Activated effector memory CD4-positive, alpha-beta T cell treated with anti-CD3 and anti-CD28 coated beads, Interleukin-2, amount 50 U/mL, for 16 hours (primary cell): ENCODE measurements around the gene FBXO45.
"Not testable (repeated sequence)": the region's sequence is repeated elsewhere in the genome, so short reads cannot be mapped to it uniquely, and the experiment has no call there.

ENCODE experiments used
- DNase-seq: peaks from one replicate; pipeline ENCODE4 v3.0.0-alpha.2; 2020

The FBXO45 gene

DNA sequence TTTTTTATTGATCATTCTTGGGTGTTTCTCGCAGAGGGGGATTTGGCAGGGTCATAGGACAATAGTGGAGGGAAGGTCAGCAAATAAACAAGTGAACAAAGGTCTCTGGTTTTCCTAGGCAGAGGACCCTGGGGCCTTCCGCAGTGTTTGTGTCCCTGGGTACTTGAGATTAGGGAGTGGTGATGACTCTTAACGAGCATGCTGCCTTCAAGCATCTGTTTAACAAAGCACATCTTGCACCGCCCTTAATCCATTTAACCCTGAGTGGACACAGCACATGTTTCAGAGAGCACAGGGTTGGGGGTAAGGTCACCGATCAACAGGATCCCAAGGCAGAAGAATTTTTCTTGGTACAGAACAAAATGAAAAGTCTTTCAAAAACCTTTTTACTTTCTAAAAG is 51.2 kb downstream of the FBXO45 start:
- DNase-seq = not testable (repeated sequence)

DNA sequence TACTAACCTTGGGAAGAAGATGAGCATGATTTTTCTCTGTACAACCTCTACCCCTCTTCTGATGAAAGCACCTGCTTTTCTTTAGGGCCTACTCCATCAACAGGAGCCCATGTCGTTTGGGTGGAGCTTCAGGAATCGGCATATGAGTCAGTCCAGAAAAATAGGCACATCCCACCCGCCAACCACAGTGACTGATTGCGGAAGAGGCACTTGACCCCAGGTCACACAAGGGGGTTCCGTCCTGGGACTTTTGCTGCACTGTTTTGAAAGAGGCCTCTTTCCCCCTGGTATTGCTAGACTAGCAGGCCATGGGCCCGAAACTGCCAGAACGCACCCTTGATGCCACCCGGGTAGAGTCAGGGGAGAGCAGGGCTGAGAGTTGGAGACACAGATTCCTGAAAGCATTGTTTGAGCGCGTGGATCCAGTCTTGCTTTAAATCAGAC is 51.7 kb downstream of the FBXO45 start:
- DNase-seq = peak; percentile 67

DNA sequence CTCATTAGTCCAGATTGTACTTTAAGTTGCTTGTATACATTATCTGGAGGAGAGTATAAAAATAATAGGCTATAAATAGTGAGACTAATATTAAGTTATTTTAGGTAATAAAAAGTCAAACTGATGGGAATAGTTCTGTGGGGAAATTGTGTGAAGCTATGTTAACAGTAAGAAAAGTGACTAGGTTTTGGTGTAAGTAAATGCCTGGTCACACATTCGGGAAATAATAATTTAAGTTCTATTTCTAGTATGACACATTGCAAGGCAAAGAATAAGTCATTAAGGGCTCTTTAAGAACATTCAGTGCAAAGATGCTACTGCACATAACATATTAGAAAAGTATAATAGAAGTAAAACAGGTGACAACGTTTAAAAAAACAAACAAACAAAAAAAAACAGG is 52.2 kb downstream of the FBXO45 start:
- DNase-seq = no peak

DNA sequence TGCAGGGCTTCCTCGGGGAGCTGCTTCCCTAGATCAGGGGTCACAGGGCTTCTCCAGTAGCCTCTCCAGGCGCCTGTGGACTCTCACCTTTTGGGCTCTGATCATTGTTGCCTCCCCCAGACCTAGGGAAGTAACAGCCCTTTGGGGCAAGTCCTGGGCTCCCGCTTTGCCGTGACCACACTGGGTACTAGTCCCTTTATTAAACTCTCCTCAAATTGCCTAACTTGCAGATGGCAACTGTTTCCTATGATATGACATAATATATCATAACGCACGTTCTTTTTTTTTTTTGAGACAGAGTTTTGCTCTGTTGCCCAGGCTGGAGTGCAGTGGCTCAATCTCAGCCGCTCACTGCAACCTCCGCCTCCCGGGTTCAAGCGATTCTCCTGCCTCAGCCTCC is 53.2 kb downstream of the FBXO45 start:
- DNase-seq = no peak

DNA sequence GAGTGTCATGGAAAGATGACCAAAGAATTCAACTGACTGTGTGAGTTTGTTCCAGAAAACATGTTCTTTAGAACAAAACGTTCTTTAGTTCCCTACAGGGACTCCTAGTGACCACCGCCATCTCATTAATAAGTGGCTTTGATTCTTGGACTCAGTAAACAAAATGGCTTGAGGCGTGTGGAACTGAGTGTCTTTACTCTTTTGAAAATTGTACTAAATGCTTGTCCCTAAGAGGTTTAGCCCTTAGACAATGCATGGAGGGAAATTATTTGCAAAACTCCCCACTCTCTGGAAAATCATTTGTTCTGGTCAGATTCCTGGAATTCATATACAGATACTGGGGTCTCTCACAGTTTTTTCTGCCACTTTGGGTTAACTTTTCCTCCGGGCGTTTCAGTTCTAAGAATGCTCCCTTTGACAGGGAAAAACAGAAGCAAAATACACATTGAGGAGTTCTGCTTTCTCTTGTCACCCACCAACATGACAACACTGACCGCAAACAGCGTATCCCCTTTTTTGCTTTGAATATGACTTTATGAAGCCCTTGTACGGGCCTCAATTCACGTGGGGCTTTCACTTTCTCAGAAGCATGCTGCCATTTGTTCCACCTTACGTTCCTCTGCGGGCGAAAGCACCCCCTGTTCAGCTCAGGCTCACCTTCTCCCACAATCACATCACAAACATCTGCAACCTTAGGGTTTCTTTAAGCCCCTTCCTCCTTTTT is 55.8 kb downstream of the FBXO45 start:
- DNase-seq = no peak

DNA sequence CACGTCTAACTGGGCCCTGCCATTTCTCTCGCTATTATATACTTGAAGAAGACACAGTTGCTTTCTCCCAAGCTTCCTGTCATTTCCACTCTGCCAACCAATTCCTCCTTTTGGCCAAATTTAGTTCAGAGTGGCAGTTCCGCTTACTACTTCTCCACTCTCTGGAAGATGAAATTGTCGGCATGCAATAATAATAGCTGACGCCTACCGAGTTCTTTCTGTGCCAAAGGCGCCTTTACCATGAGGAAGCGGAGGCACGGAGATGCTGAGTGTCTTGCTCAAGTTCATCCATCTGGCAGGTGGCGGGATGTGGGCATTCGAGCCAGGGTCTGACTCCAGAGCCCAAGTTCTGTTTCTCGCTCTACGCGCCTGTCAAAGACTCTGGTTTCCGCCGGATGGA is 56.4 kb downstream of the FBXO45 start:
- no peak for DNase-seq

DNA sequence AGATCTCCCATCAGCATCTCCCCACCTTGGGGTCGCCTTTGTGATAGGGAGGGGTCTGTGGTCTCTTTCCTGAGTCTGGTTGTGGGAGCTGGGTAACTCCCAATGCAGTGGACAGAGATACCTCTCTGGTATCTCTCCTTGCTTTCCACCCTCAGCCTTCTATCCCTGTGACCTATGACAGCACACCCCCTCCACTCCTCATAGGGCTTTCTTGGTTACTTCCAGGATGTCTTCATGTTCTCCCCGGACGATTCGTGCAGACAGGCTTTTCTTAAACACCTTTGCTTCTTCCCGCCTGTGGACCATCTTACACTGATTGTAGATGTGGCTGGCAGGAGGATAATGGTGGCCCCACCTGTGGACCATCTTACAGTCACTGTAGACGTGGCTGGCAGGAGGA is 56.9 kb downstream of the FBXO45 start:
- DNase-seq = no peak

DNA sequence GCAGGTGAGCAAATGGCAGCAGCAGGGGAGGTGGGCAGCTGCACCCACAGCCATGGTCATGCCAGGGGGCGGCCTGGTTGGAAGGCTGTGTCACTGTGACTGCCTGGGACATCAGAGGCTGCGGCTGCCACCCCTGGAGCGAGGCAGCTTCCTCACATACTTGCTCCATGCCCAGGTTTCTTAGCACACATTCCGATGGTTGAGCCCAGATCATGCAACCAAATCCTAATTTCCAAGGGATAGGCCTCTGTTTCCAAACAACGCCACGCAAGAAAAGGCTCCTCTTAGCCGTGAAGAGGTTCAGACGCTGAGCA is 59.4 kb downstream of the FBXO45 start:
- DNase-seq = no peak

DNA sequence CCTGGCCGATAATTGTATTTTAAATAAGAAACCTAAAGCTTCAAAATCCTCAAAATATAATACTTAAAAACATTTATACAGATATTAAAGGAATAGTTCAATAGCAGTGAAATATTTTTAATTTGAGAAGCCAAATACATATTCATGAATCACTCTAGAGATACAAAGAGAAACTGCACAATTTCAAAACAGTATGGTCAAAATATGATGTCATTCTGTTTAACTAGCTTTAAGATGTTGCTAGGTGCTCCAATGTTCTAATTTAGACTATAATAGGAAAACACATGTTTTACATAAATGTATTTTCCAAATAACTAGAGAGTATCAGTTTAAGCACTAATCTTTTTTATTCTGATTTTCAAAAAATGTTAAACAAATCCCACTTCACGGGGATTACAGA is 60.8 kb downstream of the FBXO45 start:
- no peak for DNase-seq

DNA sequence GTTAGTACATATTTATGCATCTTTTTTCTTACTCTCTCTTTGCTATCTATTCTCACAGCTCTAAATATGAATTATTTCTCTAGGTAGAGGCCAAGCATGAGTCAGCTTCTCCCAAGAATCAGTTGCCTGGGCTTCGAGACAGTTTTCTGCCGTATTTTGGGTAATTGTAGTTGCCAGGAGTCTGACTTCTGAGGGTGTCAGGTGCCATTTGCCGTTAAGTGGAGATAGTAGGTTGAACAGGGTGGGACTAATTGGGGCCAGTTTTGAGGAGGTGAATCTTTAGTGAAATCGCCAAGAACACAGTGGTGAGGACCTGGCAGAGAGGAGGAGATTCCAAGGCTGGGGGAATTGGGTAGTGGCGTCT is 63.2 kb downstream of the FBXO45 start:
- DNase-seq = no peak

DNA sequence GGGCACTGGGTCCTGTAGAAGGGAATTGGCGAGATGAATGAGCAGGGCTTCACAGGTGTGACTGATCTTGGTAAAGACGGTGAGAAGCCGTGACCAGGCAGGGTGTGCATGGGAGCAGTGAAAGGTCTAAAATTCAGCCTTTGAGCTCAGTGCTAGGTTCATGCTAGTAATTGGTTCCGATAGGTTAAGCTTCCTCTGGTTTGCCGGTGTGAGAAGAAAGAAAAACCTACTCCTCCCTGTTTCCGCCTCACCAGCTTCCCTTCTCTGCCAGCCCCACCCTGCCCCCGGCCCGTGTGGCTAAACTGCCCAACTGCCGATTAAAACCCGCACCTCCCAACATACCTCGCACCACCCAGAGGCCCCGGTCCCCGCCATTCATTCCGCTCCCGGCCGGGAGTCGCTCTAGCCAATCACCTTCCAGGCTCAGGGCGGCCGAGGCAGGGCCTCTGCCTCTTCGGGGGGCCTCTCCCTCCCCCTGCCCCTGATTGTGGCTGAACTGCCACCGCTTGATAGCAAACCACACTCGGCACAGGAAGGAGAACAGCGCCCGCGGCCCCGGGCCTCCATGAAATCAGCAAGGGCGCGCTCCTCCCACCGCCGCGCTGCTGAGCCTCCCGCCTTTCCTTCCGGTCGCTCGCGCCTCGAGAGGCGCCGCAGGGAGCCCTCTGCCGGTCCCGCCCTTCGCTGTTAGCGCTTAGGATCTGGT is 63.7 kb downstream of the FBXO45 start:
- peak; percentile 94 for DNase-seq

DNA sequence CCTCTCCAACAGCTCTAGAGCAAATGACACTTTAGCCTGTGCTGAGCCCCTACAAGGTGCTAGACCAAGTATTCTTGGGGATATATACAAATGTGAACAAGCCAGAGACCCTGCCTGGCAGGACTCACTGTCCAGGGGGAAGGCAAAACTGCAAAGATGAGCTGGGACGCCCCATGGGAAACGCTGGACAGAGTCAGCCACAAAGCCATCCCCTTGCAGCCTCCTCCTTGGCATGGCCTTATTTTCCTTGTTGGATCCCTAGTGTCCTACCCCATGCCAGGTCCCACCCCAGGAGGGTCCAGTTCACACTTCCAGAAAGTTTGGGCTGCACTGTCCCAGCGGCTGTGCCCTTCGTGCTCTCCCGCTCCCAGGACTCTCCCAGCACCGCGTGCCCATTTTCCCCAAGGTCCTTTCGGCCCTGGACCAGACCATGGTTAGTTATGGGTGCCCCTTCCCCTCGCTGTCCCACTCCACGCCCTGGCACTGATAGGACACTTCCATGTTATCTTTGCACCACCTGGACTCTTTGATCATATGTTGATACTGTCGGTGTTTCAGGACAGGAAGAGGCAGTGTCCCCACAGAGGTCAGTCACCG is 65.2 kb downstream of the FBXO45 start:
- DNase-seq = no peak

DNA sequence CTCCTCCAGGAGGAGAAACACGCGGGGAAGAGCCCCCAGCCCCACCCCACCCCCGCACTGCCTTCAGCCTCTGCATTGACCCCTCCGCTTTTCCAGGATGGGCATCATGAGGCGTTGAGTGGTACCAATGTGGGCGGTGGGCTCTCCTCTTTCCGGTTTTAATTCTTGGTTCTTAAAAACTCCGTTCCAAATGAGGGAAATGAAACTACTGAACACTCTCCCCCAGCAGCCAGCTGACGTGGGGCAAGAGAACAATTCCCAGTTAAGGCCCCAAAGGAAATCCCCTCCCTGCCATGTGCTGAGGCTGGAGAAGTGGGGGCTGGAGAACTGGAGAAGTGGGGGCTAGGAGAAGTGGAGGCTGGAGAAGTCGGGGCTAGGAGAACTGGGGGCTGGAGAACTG is 65.8 kb downstream of the FBXO45 start:
- no peak for DNase-seq

DNA sequence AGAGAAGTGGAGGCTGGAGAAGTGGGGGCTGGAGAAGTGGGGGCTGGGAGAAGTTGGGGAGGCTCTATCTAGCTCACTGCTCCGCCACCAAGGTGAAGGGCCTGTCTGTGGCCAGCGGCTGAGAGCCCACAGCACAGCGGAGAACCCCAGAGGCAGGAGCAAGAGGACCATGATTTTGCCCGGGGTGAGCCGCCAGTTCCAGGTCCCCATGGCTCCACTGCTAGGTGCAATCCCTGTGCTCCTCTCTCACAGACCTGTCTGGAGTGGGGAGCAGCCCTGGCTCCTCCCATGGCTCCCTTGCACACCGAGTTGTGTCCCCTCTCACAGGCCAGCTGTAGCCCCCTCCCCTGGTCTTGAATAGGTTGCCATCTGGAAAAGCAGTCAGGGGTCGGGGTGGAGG is 66.4 kb downstream of the FBXO45 start:
- no peak for DNase-seq

DNA sequence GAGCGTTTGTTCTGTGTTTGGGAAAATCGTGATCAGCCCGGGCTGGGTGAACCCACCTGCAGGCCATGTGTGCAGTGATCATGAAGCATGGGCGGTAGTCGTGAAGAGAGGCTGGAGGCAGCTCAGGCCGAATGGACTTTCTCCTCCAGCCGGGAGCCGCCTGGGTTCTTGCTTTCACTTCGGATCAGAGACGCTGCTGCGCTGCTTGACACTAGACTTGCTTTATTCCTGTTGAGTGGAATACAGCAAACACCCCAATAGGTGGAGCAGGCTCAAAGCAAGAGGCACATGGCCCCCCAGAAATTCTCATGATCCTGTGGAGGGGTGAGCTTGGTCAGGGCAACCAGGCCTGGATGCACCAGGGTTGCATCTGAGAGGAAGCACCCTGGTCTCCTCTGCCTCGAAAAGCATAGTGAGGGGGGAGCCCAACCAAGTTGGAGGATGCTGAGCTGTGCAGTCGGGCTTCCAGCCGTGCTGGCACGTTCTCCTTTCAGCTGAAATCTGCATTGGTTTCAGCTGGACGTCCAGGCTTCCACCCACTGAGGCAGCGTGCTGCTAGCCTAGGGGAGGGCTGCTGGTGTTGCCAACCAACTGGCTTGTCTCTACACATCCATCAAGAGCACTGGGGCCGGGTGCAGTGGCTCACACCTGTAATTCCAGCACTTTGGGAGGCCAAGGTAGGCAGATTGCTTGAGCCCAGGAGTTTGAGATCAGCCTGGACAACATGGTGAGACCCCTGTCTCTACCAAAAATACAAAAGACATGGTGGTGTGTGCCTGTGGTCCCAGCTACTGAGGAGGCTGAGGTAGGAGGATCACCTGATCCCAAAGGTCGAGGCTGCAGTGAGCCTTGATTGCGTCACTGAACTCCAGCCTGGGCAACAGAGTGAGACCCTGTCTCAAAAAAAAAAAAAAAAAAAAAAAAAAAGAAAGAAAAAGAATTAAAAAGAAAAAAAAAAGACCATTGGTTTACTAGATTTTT is 68.2 kb downstream of the FBXO45 start:
- no peak for DNase-seq

DNA sequence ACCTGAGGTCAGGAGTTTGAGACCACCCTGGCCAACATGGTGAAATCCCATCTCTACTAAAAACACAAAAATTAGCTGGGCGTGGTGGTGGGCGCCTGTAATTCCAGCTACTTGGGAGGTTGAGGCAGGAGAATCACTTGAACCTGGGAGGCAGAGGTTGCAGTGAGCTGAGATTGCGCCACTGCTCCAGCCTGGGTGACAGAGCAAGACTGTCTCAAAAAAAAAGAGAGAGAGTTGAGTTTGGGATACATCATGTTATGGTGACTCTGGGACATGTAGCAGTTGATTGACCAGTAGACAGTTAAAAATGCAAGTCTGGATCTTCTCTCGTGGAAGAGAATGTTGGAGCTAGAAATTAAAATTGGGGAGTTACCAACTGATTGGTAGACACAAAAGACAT is 69.5 kb downstream of the FBXO45 start:
- DNase-seq = not testable (repeated sequence)
